DOHH2 (cell line): ENCODE measurements around the gene ZNF418.
A peak's percentile ranks its signal among the peaks of the same experiment; 100 is the strongest.

Source experiments
- H3F3A ChIP-seq: fragments of 200-600 bp; sonication (generic), shearing (Covaris generic); 2 replicates; pipeline ENCODE4 v1.6.0; 2016; ENCODE audit warnings: antibody characterized with exemption, mild to moderate bottlenecking; ENCODE audit not compliant: control insufficient read depth, insufficient read depth
- H3K27ac ChIP-seq: fragments of 200-600 bp; sonication (generic); 2 replicates; pipeline ENCODE4 v1.5.1; 2014; ENCODE audit warnings: low read depth, mild to moderate bottlenecking, low read length, moderate library complexity
- H3K27me3 ChIP-seq: fragments of 200-600 bp; sonication (generic); 2 replicates; pipeline ENCODE4 v1.6.1; 2014; ENCODE audit warnings: mild to moderate bottlenecking, low read length, mixed read lengths; ENCODE audit not compliant: control insufficient read depth
- H3K36me3 ChIP-seq: fragments of 200-600 bp; sonication (generic); 2 replicates; pipeline ENCODE4 v1.6.1; 2014; ENCODE audit warnings: mild to moderate bottlenecking, low read length, moderate library complexity, mixed read lengths; ENCODE audit not compliant: control insufficient read depth
- H3K4me1 ChIP-seq: fragments of 200-600 bp; sonication (generic); 2 replicates; pipeline ENCODE4 v1.6.1; 2014; ENCODE audit warnings: mild to moderate bottlenecking, low read length, mixed read lengths; ENCODE audit not compliant: control insufficient read depth
- H3K4me2 ChIP-seq: fragments of 200-600 bp; sonication (generic); 2 replicates; pipeline ENCODE4 v1.6.0; 2014; ENCODE audit warnings: mild to moderate bottlenecking, low read length, moderate library complexity
- H3K4me3 ChIP-seq: fragments of 200-600 bp; sonication (generic); 2 replicates; pipeline ENCODE4 v1.5.1; 2014; ENCODE audit warnings: mild to moderate bottlenecking, low read length, mixed read lengths
- H3K79me2 ChIP-seq: fragments of 200-600 bp; sonication (generic); 2 replicates; pipeline ENCODE4 v1.6.1; 2014; ENCODE audit warnings: mild to moderate bottlenecking, low read length, mixed read lengths; ENCODE audit not compliant: control insufficient read depth
- H3K9me2 ChIP-seq: fragments of 200-600 bp; sonication (generic); replicated peaks from 2 replicates; pipeline ENCODE4 v1.6.1; 2014; ENCODE audit warnings: mild to moderate bottlenecking, low read length, mixed read lengths; ENCODE audit not compliant: control insufficient read depth
- H3K9me3 ChIP-seq: fragments of 200-600 bp; sonication (generic); 2 replicates; pipeline ENCODE4 v1.6.1; 2014; ENCODE audit warnings: antibody characterized with exemption, low read length, mixed read lengths; ENCODE audit not compliant: control insufficient read depth, insufficient read depth
- H4K20me1 ChIP-seq: fragments of 200-600 bp; sonication (generic); 2 replicates; pipeline ENCODE4 v1.6.0; 2014; ENCODE audit warnings: low read depth, mild to moderate bottlenecking, antibody characterized with exemption, low read length, moderate library complexity; ENCODE audit not compliant: control insufficient read depth, insufficient read depth
- EZH2phosphoT487 ChIP-seq: fragments of 200-600 bp; sonication (generic); IDR thresholded peaks from 2 replicates; pipeline ENCODE4 v1.6.1; 2017; ENCODE audit warnings: borderline replicate concordance, mild to moderate bottlenecking, antibody characterized with exemption, low read length, moderate library complexity, mixed read lengths
- TF ChIP-seq, protein P1 (sequence below): fragments of 200-600 bp; sonication (generic); IDR thresholded peaks from one replicate; pipeline ENCODE4 v1.5.1; 2014; ENCODE audit warnings: antibody characterized with exemption, mild to moderate bottlenecking, low read depth, low read length; ENCODE audit not compliant: poor library complexity, severe bottlenecking

Gene ZNF418

DNA sequence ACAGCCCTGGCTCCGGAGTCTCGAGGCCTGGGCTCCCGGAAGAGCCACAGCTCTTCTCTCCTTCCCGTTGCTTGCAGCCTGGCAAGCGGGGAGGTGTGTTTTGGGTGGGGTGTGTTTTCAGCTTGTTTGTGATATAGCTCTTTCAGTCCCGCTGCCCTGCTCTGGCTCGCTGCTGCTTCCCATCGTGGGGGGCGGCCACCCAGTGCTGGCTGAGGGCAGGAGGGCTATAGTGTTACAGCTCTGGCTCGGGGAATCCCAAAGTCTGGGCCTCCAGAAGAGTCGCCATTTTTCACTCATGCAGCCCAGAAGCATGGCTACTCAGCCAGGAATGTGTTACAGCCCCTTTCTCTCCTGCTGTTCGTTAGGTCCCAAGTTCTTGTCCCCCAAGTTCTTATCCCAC lies 14.5 kb upstream of the ZNF418 start:
- H3K9me3 ChIP-seq = peaks cover 54% of the 10 kb centered on the region; the same call in 1 of the 2 replicates
- peaks cover 6% of the 10 kb centered on the region; the same call in 1 of the 2 replicates for H3K4me1 ChIP-seq
- no peaks in the 10 kb centered on the region for H3K27me3 ChIP-seq
- H3F3A ChIP-seq = no peaks in the 10 kb centered on the region
- H3K4me2 ChIP-seq = no peak overlapping the region
- H3K9me2 ChIP-seq = no peaks in the 10 kb centered on the region
- no peak overlapping the region for H3K27ac ChIP-seq
- no peaks in the 10 kb centered on the region for H4K20me1 ChIP-seq
- H3K36me3 ChIP-seq = no peaks in the 10 kb centered on the region
- H3K4me3 ChIP-seq = no peak overlapping the region
- H3K79me2 ChIP-seq = no peaks in the 10 kb centered on the region; the same call in 1 of the 2 replicates
- TF ChIP-seq, protein P1, sequence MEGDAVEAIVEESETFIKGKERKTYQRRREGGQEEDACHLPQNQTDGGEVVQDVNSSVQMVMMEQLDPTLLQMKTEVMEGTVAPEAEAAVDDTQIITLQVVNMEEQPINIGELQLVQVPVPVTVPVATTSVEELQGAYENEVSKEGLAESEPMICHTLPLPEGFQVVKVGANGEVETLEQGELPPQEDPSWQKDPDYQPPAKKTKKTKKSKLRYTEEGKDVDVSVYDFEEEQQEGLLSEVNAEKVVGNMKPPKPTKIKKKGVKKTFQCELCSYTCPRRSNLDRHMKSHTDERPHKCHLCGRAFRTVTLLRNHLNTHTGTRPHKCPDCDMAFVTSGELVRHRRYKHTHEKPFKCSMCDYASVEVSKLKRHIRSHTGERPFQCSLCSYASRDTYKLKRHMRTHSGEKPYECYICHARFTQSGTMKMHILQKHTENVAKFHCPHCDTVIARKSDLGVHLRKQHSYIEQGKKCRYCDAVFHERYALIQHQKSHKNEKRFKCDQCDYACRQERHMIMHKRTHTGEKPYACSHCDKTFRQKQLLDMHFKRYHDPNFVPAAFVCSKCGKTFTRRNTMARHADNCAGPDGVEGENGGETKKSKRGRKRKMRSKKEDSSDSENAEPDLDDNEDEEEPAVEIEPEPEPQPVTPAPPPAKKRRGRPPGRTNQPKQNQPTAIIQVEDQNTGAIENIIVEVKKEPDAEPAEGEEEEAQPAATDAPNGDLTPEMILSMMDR = no peak
- TF ChIP-seq EZH2phosphoT487 = no peak

DNA sequence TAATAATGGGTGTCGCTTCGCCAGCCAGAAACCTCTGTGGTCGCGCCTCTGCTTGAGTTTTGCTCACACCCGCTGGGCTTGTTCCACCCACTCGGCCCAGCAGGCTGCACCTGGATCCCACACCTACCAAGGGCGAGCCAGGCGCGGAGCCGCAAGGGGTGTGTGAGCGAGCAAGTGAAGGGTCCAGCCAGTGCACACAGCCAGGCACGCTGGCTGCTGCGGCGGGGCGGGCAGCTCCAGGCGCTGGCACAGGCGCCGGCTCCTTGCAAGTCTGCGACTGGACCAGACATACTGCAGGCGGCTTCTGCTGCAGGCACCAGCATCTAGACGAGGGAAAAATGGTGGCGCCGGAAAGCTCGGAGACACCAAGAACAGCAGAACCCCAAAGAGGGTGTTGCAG lies 14.1 kb upstream of the ZNF418 start:
- Histone ChIP-seq H3K4me1 (peaks cover 6% of the 10 kb centered on the region; the same call in 1 of the 2 replicates), H3K27ac (no peak overlapping the region), H3K79me2 (no peaks in the 10 kb centered on the region; the same call in 1 of the 2 replicates), H3K36me3 (no peaks in the 10 kb centered on the region), H3K4me3 (no peak overlapping the region), H3K27me3 (no peaks in the 10 kb centered on the region), H3K9me3 (peaks cover 51% of the 10 kb centered on the region; the same call in 1 of the 2 replicates), H4K20me1 (no peaks in the 10 kb centered on the region), H3K9me2 (no peaks in the 10 kb centered on the region), H3F3A (no peaks in the 10 kb centered on the region), H3K4me2 (no peak overlapping the region)
- TF ChIP-seq, protein P1 = no peak
- no peak for TF ChIP-seq EZH2phosphoT487

DNA sequence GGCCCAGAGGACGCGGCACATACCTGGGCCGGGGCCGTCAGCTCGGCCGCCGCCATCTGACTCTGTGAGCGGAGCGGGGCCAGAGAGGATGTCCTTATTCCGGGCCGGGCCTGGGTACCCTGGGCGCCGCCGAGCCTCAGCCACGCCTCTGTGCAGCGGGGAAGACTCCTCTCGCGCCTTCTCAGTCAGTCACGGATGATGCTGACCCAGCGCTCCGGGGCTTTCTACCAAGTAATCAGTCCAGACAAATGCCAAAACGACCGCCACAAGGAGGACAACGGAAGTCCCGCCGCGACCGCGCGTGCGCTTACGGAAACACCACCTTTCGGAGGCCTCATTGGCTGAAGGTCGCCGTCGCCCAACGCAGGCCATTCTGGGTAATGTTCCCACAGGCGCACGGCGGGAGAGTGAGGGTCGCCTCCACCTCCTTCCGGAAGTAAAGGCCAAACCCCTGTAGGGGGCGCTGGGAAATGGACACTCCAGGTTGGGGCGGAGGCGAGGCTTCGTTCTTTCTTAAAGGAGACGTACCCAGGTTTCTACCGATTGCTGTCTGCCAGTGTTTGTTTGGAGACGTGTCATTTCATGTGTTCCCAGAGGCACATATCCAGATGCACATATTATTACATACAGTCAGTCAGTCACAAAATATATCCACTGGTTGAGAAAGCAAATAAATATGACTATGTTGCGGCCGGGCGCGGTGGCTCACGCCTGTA lies 12.4 kb upstream of the ZNF418 start, which contains the start of gene ZNF256:
Gene ZNF256 (minus strand): TSS at position 288 of the 716 bp plus-strand sequence. CDS start 232 bp downstream, at position 56.
- Histone ChIP-seq H3K9me2 (no peaks in the 10 kb centered on the region), H3K4me3 (peak within 1 kb of the TSS; percentile 78), H3K4me2 (peak within 1 kb of the TSS; percentile 64), H3K27ac (no peak within 1 kb of the TSS), H3F3A (no peaks in the 10 kb centered on the region), H3K4me1 (peaks cover 6% of the 10 kb centered on the region; the same call in 1 of the 2 replicates), H3K36me3 (no peaks in the 10 kb centered on the region; the same call in 1 of the 2 replicates), H3K9me3 (peaks cover 56% of the 10 kb centered on the region; the same call in 1 of the 2 replicates), H3K27me3 (no peaks in the 10 kb centered on the region), H3K79me2 (no peaks in the 10 kb centered on the region; the same call in 1 of the 2 replicates), H4K20me1 (no peaks in the 10 kb centered on the region)
- TF ChIP-seq EZH2phosphoT487 = no peak
- TF ChIP-seq, protein P1 = peak; percentile 35
